GM12878 (cell line): ENCODE measurements around the gene CHID1. TPM values are rescaled to one million over a fixed set of nuclear protein-coding genes. Genes with fewer than 3 reads are reported as not detected.

Experiments
- ATAC-seq: fragments of 200-7000 bp; cut with Tn5 transposase; 3 replicates; pipeline ENCODE4 v1.9.1; 2020; ENCODE audit warnings: mild to moderate bottlenecking, moderate library complexity
- BruUV-seq: library from RNA; stranded (reverse); fragments of 400-500 nt; replicated peaks from 2 replicates; lab custom pipeline; 2021; lab: Mats Ljungman, UMichigan
- CTCF ChIA-PET: fragments of 300-600 bp; sonication (Branson Sonifier 250); formaldehyde crosslinking; extraction: SDS; loops from one replicate; lab custom pipeline; 2021; ENCODE audit warnings: inconsistent platforms; lab: Yijun Ruan, JAX
- POLR2A ChIA-PET: fragments of 350-600 bp; formaldehyde crosslinking; extraction: SDS; loops from one replicate; lab custom pipeline; 2021; ENCODE audit warnings: inconsistent platforms; lab: Charles Lee
- RAD21 ChIA-PET: fragments of 300-600 bp; sonication (Branson Sonifier 250); formaldehyde crosslinking; loops from one replicate; lab custom pipeline; 2023; ENCODE audit warnings: antibody characterized with exemption; ENCODE audit not compliant: unreplicated experiment; lab: Charles Lee
- SMC1A ChIA-PET: fragments of 300-600 bp; sonication (Branson Sonifier 250); formaldehyde crosslinking; loops from one replicate; lab custom pipeline; 2023; ENCODE audit not compliant: unreplicated experiment, uncharacterized antibody; lab: Charles Lee
- DNase-seq: peaks from one replicate; pipeline ENCODE4 v3.0.0-alpha.2; 2011; ENCODE audit warnings: low read depth, low spot score
- FAIRE-seq: peaks from 3 replicates; lab custom pipeline; 2011; peaks lifted over from hg19 to GRCh38; lab: Jason Lieb, UNC
- H2AFZ ChIP-seq: 2 replicates; pipeline ENCODE4 v1.6.0; 2011; ENCODE audit warnings: low read depth, low read length, control low read depth; ENCODE audit not compliant: control insufficient read depth
- H3K27ac ChIP-seq: 2 replicates; pipeline ENCODE4 v1.5.1; 2011; ENCODE audit warnings: control low read depth; ENCODE audit not compliant: control insufficient read depth, insufficient read depth
- H3K27me3 ChIP-seq, 2 experiments: replicated peaks in 1 of 2; 2 replicates each; pipeline versions ENCODE4 v1.6.0 to v1.6.1; 2011; ENCODE audit warnings: low read length in 1 of 2; ENCODE audit not compliant: control insufficient read depth in 2 of 2, insufficient read depth in 2 of 2
- H3K36me3 ChIP-seq, 2 experiments: 2 replicates each; pipeline ENCODE4 v1.5.1; 2011; ENCODE audit warnings: low read length in 1 of 2; ENCODE audit not compliant: control insufficient read depth in 2 of 2, insufficient read depth in 2 of 2
- H3K4me1 ChIP-seq: 2 replicates; pipeline ENCODE4 v1.6.1; 2011; ENCODE audit warnings: mild to moderate bottlenecking, low read length, moderate library complexity, mixed read lengths; ENCODE audit not compliant: control insufficient read depth, insufficient read depth
- H3K4me2 ChIP-seq: 2 replicates; pipeline ENCODE4 v1.6.0; 2011; ENCODE audit warnings: control low read depth; ENCODE audit not compliant: control insufficient read depth, insufficient read depth
- H3K4me3 ChIP-seq: fragments of 200-600 bp; sonication (generic); 2 replicates; pipeline ENCODE4 v1.5.1; 2016
- H3K79me2 ChIP-seq: 2 replicates; pipeline ENCODE4 v1.6.0; 2011; ENCODE audit warnings: low read length; ENCODE audit not compliant: control insufficient read depth, insufficient read depth
- H3K9ac ChIP-seq: 2 replicates; pipeline ENCODE4 v1.8.0; 2011; ENCODE audit warnings: low read length, control low read depth, mixed read lengths; ENCODE audit not compliant: control insufficient read depth, insufficient read depth
- H3K9me3 ChIP-seq: replicated peaks from 3 replicates; pipeline ENCODE4 v1.5.1; 2011; ENCODE audit warnings: mild to moderate bottlenecking, low read length; ENCODE audit not compliant: control insufficient read depth, insufficient read depth
- H4K20me1 ChIP-seq: 2 replicates; pipeline ENCODE4 v1.6.0; 2011; ENCODE audit not compliant: control insufficient read depth, insufficient read depth
- CEBPZ ChIP-seq: fragments of 150-350 bp; IDR thresholded peaks from 2 replicates; pipeline ENCODE4 v1.6.1; 2016; ENCODE audit warnings: low read depth, low read length
- HCFC1 ChIP-seq: fragments of 150-350 bp; IDR thresholded peaks from 2 replicates; pipeline ENCODE4 v1.6.1; 2014; ENCODE audit warnings: low read length
- KLF5 ChIP-seq: fragments of 450-650 bp; IDR thresholded peaks from 2 replicates; pipeline ENCODE4 v1.6.1; 2014; ENCODE audit warnings: mild to moderate bottlenecking; ENCODE audit not compliant: partially characterized antibody
- MEF2B ChIP-seq: fragments of 450-650 bp; IDR thresholded peaks from 2 replicates; pipeline ENCODE4 v1.6.1; 2018; ENCODE audit warnings: mild to moderate bottlenecking, moderate library complexity; ENCODE audit not compliant: partially characterized antibody, poor library complexity, severe bottlenecking
- MYC ChIP-seq: IDR thresholded peaks from 2 replicates; pipeline ENCODE4 v1.6.1; 2011; ENCODE audit warnings: mild to moderate bottlenecking, low read length, moderate library complexity, inconsistent platforms; ENCODE audit not compliant: insufficient read depth, insufficient replicate concordance, insufficient read length, severe bottlenecking
- PAX8 ChIP-seq: fragments of 450-650 bp; IDR thresholded peaks from 2 replicates; pipeline ENCODE4 v1.6.1; 2017; ENCODE audit warnings: mild to moderate bottlenecking, moderate library complexity
- POLR2AphosphoS2 ChIP-seq: IDR thresholded peaks from 2 replicates; pipeline ENCODE4 v1.6.1; 2011; ENCODE audit warnings: low read depth, mild to moderate bottlenecking, low read length, improper control_type of control experiment, moderate library complexity
- RUNX3 ChIP-seq: IDR thresholded peaks from 2 replicates; pipeline ENCODE4 v1.6.1; 2012; ENCODE audit warnings: low read length, inconsistent platforms
- SMC3 ChIP-seq: IDR thresholded peaks from 2 replicates; pipeline ENCODE4 v1.6.1; 2011; ENCODE audit warnings: low read length, improper control_type of control experiment, borderline replicate concordance
- ZNF592 ChIP-seq: fragments of 450-650 bp; IDR thresholded peaks from 2 replicates; pipeline ENCODE4 v1.6.1; 2017; ENCODE audit warnings: mild to moderate bottlenecking, moderate library complexity
- WGBS: methylation state at CpG from one replicate; pipeline ENCODE4 v1.1.6; 2016; ENCODE audit warnings: low lambda C conversion rate; ENCODE audit not compliant: insufficient replicate concordance, insufficient coverage; ENCODE audit errors: missing lambda C conversion rate; 5-methylcytosine and 5-hydroxymethylcytosine counted together
- in situ Hi-C: fragments of 300-500 bp; cut with MboI; formaldehyde crosslinking; loops from 9 replicates; pipeline ENCODE4 v1.14.3; 2018; ENCODE audit warnings: mixed read lengths
- intact Hi-C: fragments of 100-400 bp; cut with micrococcal nuclease; formaldehyde crosslinking; loops from one replicate; pipeline ENCODE4 v1.14.2; 2022; ENCODE audit not compliant: unreplicated experiment
- polyA plus RNA-seq, 11 experiments: library from polyadenylated mRNA; depleted of rRNA in 4 of 11; unstranded in 6 of 11; stranded (reverse) in 5 of 11; fragments of >200 nt; fragmentation: Nextera tagmentation in 4 of 11; fragmentation: Illumina TruSeq in 1 of 11; extraction: Ambion mirVana in 4 of 11; extraction: Trizol in 1 of 11; gene quantifications; 1 replicate in 1 of 11; 2 replicates in 10 of 11; pipeline versions ENCODE4 v1.2.1 to v1.2.3, GENCODE V29; 2011 to 2016; ENCODE audit warnings: inconsistent platforms in 2 of 11, missing spikeins in 2 of 11, low read depth in 1 of 11
- total RNA-seq, 4 experiments: library from RNA; depleted of rRNA in 3 of 4; stranded (reverse); fragments of >200 nt in 3 of 4; fragmentation: Illumina TruSeq in 1 of 4; extraction: Trizol in 1 of 4; gene quantifications; 2 replicates each; pipeline versions ENCODE4 v1.2.1 to v1.2.3, GENCODE V29; 2013 to 2021
- TF ChIP-seq, protein P1 (sequence below): IDR thresholded peaks from 2 replicates; pipeline ENCODE4 v1.6.1; 2011; ENCODE audit warnings: borderline replicate concordance, low read depth, mild to moderate bottlenecking, moderate library complexity, mixed read lengths, low read length; ENCODE audit not compliant: insufficient read depth; ENCODE audit errors: extremely low read length

Gene CHID1
- total and polyA plus RNA-seq, 10 of the 15 experiments (the other 5 are each of a cell fraction or from before 2014, with no cell fraction given), result 4.8 to 75.2 (median 30.1) TPM

DNA sequence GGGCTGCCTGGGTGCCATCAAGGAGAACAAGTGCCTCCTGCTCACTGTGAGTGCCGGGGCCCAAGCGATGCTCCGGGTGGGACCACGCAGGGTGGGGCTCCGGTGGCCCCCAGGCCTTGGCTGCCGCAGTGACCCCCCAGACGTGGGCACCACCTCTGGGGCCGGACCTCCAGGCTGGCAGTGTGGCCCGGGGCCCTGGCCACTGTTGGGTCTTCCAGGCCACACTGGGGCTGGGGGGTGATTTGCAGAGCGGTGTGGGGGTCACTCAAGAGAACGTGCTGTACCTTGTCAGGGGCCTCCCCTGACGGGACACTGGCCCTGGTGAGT, 48.0 kb downstream of the CHID1 start (continued):
- TF ChIP-seq POLR2AphosphoS2, result no peak

DNA sequence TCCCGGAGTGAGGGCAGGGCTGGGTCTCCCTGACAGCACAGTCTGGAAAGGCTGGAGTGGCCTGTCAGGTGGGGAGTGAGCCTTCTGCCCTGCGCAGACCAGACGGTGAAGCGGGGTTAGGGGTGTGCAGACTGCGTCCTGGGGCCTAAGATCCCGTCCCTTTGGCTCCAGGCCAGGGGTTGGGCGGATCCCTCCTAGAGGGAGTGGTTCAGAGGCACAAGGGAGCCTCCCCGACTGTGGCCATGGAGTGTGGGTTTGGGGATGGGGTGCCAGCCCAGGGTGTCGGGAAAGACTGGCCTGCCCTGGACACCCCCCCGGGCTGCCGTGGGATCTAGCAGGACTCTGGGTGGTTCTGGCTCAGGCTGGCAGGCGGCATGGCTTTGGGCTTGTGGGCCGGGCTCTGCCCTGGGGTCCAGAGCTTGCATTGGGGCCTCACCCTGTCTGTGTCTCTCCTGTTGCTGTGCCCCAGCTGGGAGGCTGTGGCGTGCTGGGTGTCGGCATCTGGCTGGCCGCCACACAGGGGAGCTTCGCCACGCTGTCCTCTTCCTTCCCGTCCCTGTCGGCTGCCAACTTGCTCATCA, 48.4 kb downstream of the CHID1 start:
- H3K4me3 ChIP-seq, result no peak overlapping the region
- H3K9ac ChIP-seq, result no peak overlapping the region
- no peak overlapping the region for H2AFZ ChIP-seq
- no peaks in the 10 kb centered on the region for H4K20me1 ChIP-seq
- ATAC-seq (no peak), FAIRE-seq (no peak), DNase-seq (no peak)
- intact Hi-C loops (no loop called here), in situ Hi-C loops (no loop called here)
- no peaks in the 10 kb centered on the region for H3K9me3 ChIP-seq
- ChIA-PET RAD21 (no interaction called here), POLR2A (no interaction called here), CTCF (no interaction called here), SMC1A (no interaction called here)
- no peaks in the 10 kb centered on the region for H3K79me2 ChIP-seq
- TF ChIP-seq MYC (no peak), CEBPZ (no peak), KLF5 (no peak), SMC3 (no peak), RUNX3 (no peak), MEF2B (no peak), ZNF592 (no peak), PAX8 (no peak), HCFC1 (no peak)
- TF ChIP-seq, protein P1, sequence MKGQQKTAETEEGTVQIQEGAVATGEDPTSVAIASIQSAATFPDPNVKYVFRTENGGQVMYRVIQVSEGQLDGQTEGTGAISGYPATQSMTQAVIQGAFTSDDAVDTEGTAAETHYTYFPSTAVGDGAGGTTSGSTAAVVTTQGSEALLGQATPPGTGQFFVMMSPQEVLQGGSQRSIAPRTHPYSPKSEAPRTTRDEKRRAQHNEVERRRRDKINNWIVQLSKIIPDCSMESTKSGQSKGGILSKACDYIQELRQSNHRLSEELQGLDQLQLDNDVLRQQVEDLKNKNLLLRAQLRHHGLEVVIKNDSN, result no peak
- no peaks in the 10 kb centered on the region for H3K27me3 ChIP-seq
- no peak overlapping the region for H3K4me2 ChIP-seq
- no peaks in the 10 kb centered on the region for H3K36me3 ChIP-seq
- H3K27ac ChIP-seq, result no peak overlapping the region
- no peaks in the 10 kb centered on the region for H3K4me1 ChIP-seq
- WGBS, result 43% methylated on average over 19 of the region's 20 CpGs
- BruUV-seq, result no TSS peak
